Gastrocnemius medialis (tissue), 4 donors: ENCODE results near the gene ZNRF1. TPM values are rescaled to one million over a fixed set of nuclear protein-coding genes. Genes with fewer than 3 reads are reported as not detected.

Source experiments
- ATAC-seq, 2 donors: fragments of 150-250 bp; one replicate each; pipeline ENCODE4 v1.9.1; 2016
- DNase-seq, 2 donors: peaks; one replicate each; pipeline ENCODE4 v3.0.0-alpha.2; 2019
- H3K27ac ChIP-seq, 4 donors: fragments of 200-600 bp; sonication (generic); 1 replicate in 1 of 4; 2 replicates in 3 of 4; pipeline ENCODE4 v1.5.1; 2016 to 2018; ENCODE audit warnings: mild to moderate bottlenecking in 2 of 4, moderate library complexity in 1 of 4
- H3K27me3 ChIP-seq, 3 donors: fragments of 200-600 bp; sonication (generic) in 2 of 3; 1 replicate in 1 of 3; 2 replicates in 2 of 3; pipeline versions ENCODE4 v1.5.1 to v1.6.0; 2016 to 2019; ENCODE audit warnings: mild to moderate bottlenecking in 1 of 3, moderate library complexity in 1 of 3
- H3K36me3 ChIP-seq, 2 donors: fragments of 200-600 bp; sonication (generic) in 1 of 2; one replicate each; pipeline ENCODE4 v1.5.1; 2017 to 2018
- H3K4me1 ChIP-seq, 2 donors: fragments of 200-600 bp; sonication (generic) in 1 of 2; one replicate each; pipeline ENCODE4 v1.5.1; 2016 to 2017; ENCODE audit warnings: mild to moderate bottlenecking in 2 of 2
- H3K4me3 ChIP-seq, 4 donors: fragments of 200-600 bp; sonication (generic) in 3 of 4; 1 replicate in 1 of 4; 2 replicates in 3 of 4; pipeline ENCODE4 v1.5.1; 2016 to 2019; ENCODE audit warnings: mild to moderate bottlenecking in 2 of 4
- H3K9me3 ChIP-seq, 3 donors: fragments of 200-600 bp; sonication (generic) in 2 of 3; 1 replicate in 1 of 3; 2 replicates in 2 of 3; pipeline ENCODE4 v1.5.1; 2016 to 2019
- CTCF ChIP-seq, 5 experiments: fragments of 450-650 bp in 3 of 5; fragments of 200-600 bp in 2 of 5; sonication (generic) in 2 of 5; IDR thresholded peaks in 4 of 5; conservative IDR thresholded peaks in 1 of 5; 1 replicate in 4 of 5; 2 replicates in 1 of 5; pipeline ENCODE4 v1.5.1; 2016 to 2019; ENCODE audit warnings: antibody characterized with exemption in 5 of 5, mild to moderate bottlenecking in 3 of 5, moderate library complexity in 3 of 5
- POLR2A ChIP-seq, 2 donors: fragments of 450-650 bp; IDR thresholded peaks; one replicate each; pipeline ENCODE4 v1.6.1; 2017; ENCODE audit warnings: antibody characterized with exemption in 2 of 2, mild to moderate bottlenecking in 2 of 2, moderate library complexity in 2 of 2
- in situ Hi-C, 4 donors: fragments of 200-750 bp; cut with MboI; loops; one replicate each; pipeline versions ENCODE4 v1.15.0 to v1.8.0; 2017; ENCODE audit warnings: low sequenced_read_pairs in 4 of 4
- intact Hi-C: fragments of 100-400 bp; cut with DNase I; formaldehyde crosslinking; loops from one replicate; pipeline ENCODE4 v1.15.1; 2023; ENCODE audit warnings: low total_unique reads
- total RNA-seq, 4 donors: library from RNA; depleted of rRNA; stranded (reverse); fragments of >200 nt; gene quantifications; one replicate each; pipeline versions ENCODE4 v1.1.0 to v1.2.3, GENCODE V29; 2016

Gene ZNRF1
- total RNA-seq, 4 donors from 2014 or later = 21.7 to 37.1 (median 30.2) TPM

- H3K36me3 ChIP-seq = no peaks in the 10 kb centered on the region
- no peak for TF ChIP-seq POLR2A (IDR thresholded peaks at IDR 0.05)
- no peak for TF ChIP-seq CTCF (IDR thresholded peaks at IDR 0.05 in 4 of 5, conservative IDR thresholded peaks at IDR 0.05 in 1 of 5)
- ATAC-seq (no peak), DNase-seq (no peak)
- H3K4me3 ChIP-seq = no peak overlapping the region
- no peak overlapping the region for H3K27ac ChIP-seq
- no peaks in the 10 kb centered on the region for H3K27me3 ChIP-seq
- peaks cover 38 to 39% of the 10 kb centered on the region in 2 donors for H3K4me1 ChIP-seq
- in situ Hi-C loops (no loop called here), intact Hi-C loops (no loop called here)
- no peaks in the 10 kb centered on the region for H3K9me3 ChIP-seq
These were observed 77.0 kb downstream of the ZNRF1 start for GRCh38 chr16:75075688-75076268.

- ATAC-seq (peak in 1 of 2 donors; percentile 53), DNase-seq (no peak)
- Histone ChIP-seq H3K36me3 (no peaks in the 10 kb centered on the region), H3K4me1 (peaks cover 50 to 61% of the 10 kb centered on the region in 2 donors), H3K27ac (peak overlapping the region in 1 of 4 donors; percentile 17), H3K9me3 (no peaks in the 10 kb centered on the region), H3K27me3 (no peaks in the 10 kb centered on the region), H3K4me3 (no peak overlapping the region)
- no peak for TF ChIP-seq POLR2A (IDR thresholded peaks at IDR 0.05)
- TF ChIP-seq CTCF (IDR thresholded peaks at IDR 0.05 in 4 of 5, conservative IDR thresholded peaks at IDR 0.05 in 1 of 5) = no peak
- intact Hi-C loops = no loop called here
- in situ Hi-C loops = no loop called here
These were observed 80.1 kb downstream of the ZNRF1 start for GRCh38 chr16:75078886-75079285.

- intact Hi-C loops = no loop called here
- no peaks in the 10 kb centered on the region for H3K9me3 ChIP-seq
- no peak for TF ChIP-seq POLR2A (IDR thresholded peaks at IDR 0.05)
These were observed 80.6 kb downstream of the ZNRF1 start for GRCh38 chr16:75079346-75079926.

GRCh38 chr16:75080205-75081029 lies 81.6 kb downstream of the ZNRF1 start:
- H3K36me3 ChIP-seq = no peaks in the 10 kb centered on the region
- no peaks in the 10 kb centered on the region for H3K9me3 ChIP-seq
- peak in 1 of 2 donors; percentile 35 for ATAC-seq
- H3K4me3 ChIP-seq = no peak overlapping the region
- no peak for DNase-seq
- intact Hi-C loops = no loop called here
- no peaks in the 10 kb centered on the region for H3K27me3 ChIP-seq
- TF ChIP-seq CTCF (IDR thresholded peaks at IDR 0.05 in 4 of 5, conservative IDR thresholded peaks at IDR 0.05 in 1 of 5) (no peak), POLR2A (IDR thresholded peaks at IDR 0.05) (no peak)
- peaks cover 48 to 63% of the 10 kb centered on the region in 2 donors for H3K4me1 ChIP-seq
- H3K27ac ChIP-seq = peak overlapping the region in 1 of 4 donors; percentile 26
- in situ Hi-C loops = no loop called here

More at GRCh38 chr16:75079346-75079926, 80.6 kb downstream of the ZNRF1 start:
- ATAC-seq (no peak), DNase-seq (no peak)
- Histone ChIP-seq H3K27me3 (no peaks in the 10 kb centered on the region), H3K4me1 (peaks cover 46 to 60% of the 10 kb centered on the region in 2 donors), H3K36me3 (no peaks in the 10 kb centered on the region), H3K27ac (no peak overlapping the region), H3K4me3 (no peak overlapping the region)
- in situ Hi-C loops = no loop called here
